Keratinocyte (primary cell): ENCODE data around the gene FBXO10. TPM values are rescaled to one million over a fixed set of nuclear protein-coding genes. Genes with fewer than 3 reads are reported as not detected.

ENCODE experiments used
- DNase-seq: peaks from one replicate; pipeline ENCODE4 v3.0.0-alpha.2; 2011; ENCODE audit warnings: low read depth, missing footprints, low spot score
- FAIRE-seq: peaks from 2 replicates; lab custom pipeline; 2011; peaks lifted over from hg19 to GRCh38; lab: Jason Lieb, UNC
- H2AFZ ChIP-seq: 2 replicates; pipeline ENCODE4 v1.6.0; 2012; ENCODE audit warnings: low read length, control low read depth, inconsistent platforms; ENCODE audit not compliant: control insufficient read depth
- H3K27ac ChIP-seq: 2 replicates; pipeline ENCODE4 v1.5.1; 2011; ENCODE audit warnings: low read length; ENCODE audit not compliant: control insufficient read depth, insufficient read depth
- H3K27me3 ChIP-seq: 3 replicates; pipeline ENCODE4 v1.6.0; 2011; ENCODE audit warnings: low read length; ENCODE audit not compliant: control insufficient read depth, insufficient read depth; ENCODE audit errors: extremely low read depth
- H3K36me3 ChIP-seq, 2 experiments: 2 replicates in 1 of 2; 3 replicates in 1 of 2; pipeline ENCODE4 v1.5.1; 2011; ENCODE audit warnings: low read length in 2 of 2, mild to moderate bottlenecking in 1 of 2; ENCODE audit not compliant: control insufficient read depth in 2 of 2, insufficient read depth in 2 of 2; ENCODE audit errors: extremely low read depth in 1 of 2
- H3K4me1 ChIP-seq: 3 replicates; pipeline ENCODE4 v1.5.1; 2011; ENCODE audit warnings: low read length; ENCODE audit not compliant: control insufficient read depth, insufficient read depth; ENCODE audit errors: extremely low read depth
- H3K4me2 ChIP-seq: 3 replicates; pipeline ENCODE4 v1.6.0; 2011; ENCODE audit warnings: low read depth, low read length; ENCODE audit not compliant: control insufficient read depth, insufficient read depth; ENCODE audit errors: extremely low read depth
- H3K4me3 ChIP-seq, 3 experiments: fragments of 200-600 bp in 1 of 3; sonication (generic) in 1 of 3; 2 replicates in 2 of 3; 3 replicates in 1 of 3; pipeline ENCODE4 v1.5.1; 2011 to 2016; ENCODE audit warnings: low read length in 3 of 3, mild to moderate bottlenecking in 3 of 3, control low read depth in 2 of 3, inconsistent platforms in 1 of 3, low read depth in 1 of 3, mixed read lengths in 1 of 3, mixed run types in 1 of 3, moderate library complexity in 1 of 3; ENCODE audit not compliant: control insufficient read depth in 2 of 3, insufficient read depth in 2 of 3; ENCODE audit errors: extremely low read depth in 1 of 3
- H3K79me2 ChIP-seq: 2 replicates; pipeline ENCODE4 v1.6.0; 2012; ENCODE audit warnings: low read length; ENCODE audit not compliant: control insufficient read depth, insufficient read depth
- H3K9ac ChIP-seq: 3 replicates; pipeline ENCODE4 v1.6.0; 2011; ENCODE audit warnings: low read length; ENCODE audit not compliant: control insufficient read depth, insufficient read depth; ENCODE audit errors: extremely low read depth
- H3K9me1 ChIP-seq: 3 replicates; pipeline ENCODE4 v1.6.0; 2011; ENCODE audit warnings: low read length; ENCODE audit not compliant: control insufficient read depth, insufficient read depth; ENCODE audit errors: extremely low read depth
- H3K9me3 ChIP-seq: 2 replicates; pipeline ENCODE4 v1.5.1; 2012; ENCODE audit warnings: low read depth, low read length; ENCODE audit not compliant: control insufficient read depth
- H4K20me1 ChIP-seq: 3 replicates; pipeline ENCODE4 v1.6.0; 2011; ENCODE audit warnings: low read length; ENCODE audit not compliant: control insufficient read depth, insufficient read depth; ENCODE audit errors: extremely low read depth
- EZH2 ChIP-seq: IDR thresholded peaks from one replicate; pipeline ENCODE4 v1.6.1; 2012; ENCODE audit warnings: inconsistent platforms, mild to moderate bottlenecking, low read length, moderate library complexity
- dilution Hi-C: fragments of 300-500 bp; cut with MboI; formaldehyde crosslinking; loops from one replicate; pipeline ENCODE4 v1.7.0; 2020; ENCODE audit warnings: low sequenced_read_pairs; ENCODE audit not compliant: extremely low pct_ligation_motif_present
- polyA plus RNA-seq, 5 experiments: library from polyadenylated mRNA; depleted of rRNA in 3 of 5; stranded (reverse) in 3 of 5; stranded (forward) in 1 of 5; unstranded in 1 of 5; fragments of >200 nt; gene quantifications; 1 replicate in 1 of 5; 2 replicates in 3 of 5; 3 replicates in 1 of 5; pipeline versions ENCODE4 v1.2.1 to v1.2.3, GENCODE V29; 2011 to 2012; ENCODE audit warnings: missing spikeins in 2 of 5, low read depth in 1 of 5, low replicate concordance in 1 of 5
- TF ChIP-seq, protein P1 (sequence below), 3 experiments: IDR thresholded peaks in 1 of 3; conservative IDR thresholded peaks in 1 of 3; optimal IDR thresholded peaks in 1 of 3; 2 replicates in 2 of 3; 3 replicates in 1 of 3; pipeline versions ENCODE3 to v1.5.1; 2011; ENCODE audit warnings: low read length in 3 of 3, mild to moderate bottlenecking in 3 of 3, moderate library complexity in 2 of 3, control low read depth in 1 of 3, inconsistent platforms in 1 of 3; ENCODE audit not compliant: insufficient read depth in 2 of 3; ENCODE audit errors: extremely low read depth in 1 of 3

Gene FBXO10
- polyA plus RNA-seq, 1 donor (not counting 4 experiments of a cell fraction or from before 2014, with no cell fraction given): 4.1 TPM

DNA sequence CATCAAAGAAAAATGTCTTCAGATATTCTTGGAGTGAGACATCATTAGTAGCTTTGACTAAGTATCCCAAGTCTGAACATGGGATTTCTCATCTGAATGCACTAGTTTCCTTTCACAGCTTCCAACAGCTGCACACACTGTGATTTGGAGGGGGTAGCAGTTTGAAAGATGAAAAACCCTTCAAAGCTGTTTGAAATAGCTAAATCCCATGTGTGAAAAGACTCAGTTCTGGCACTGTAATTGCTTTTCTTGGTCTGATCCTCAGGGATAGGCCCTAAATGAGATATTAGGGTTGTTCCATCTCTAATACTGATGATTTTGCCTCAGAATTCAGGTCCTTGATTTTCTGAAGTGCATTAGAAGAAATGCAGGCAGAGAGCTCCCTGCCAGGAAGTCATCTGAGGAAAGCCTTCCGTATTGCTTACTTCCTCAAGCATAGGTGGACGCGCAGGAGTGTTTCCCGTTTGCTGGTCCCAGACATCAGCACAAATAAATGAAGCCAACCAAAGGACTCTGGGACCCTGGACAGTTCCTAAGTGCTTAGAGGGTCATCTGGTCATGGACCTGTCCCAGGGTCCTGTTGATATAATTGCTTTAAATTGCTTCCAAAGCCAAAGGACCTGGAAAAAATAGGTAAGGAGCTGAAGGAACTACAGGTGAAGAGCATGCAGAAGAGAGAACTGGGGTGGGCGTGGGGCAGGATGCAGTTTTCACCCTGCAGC is 49.0 kb upstream of the FBXO10 start:
- Histone ChIP-seq H3K9me1 (no peaks in the 10 kb centered on the region), H3K9me3 (no peaks in the 10 kb centered on the region), H3K4me1 (no peaks in the 10 kb centered on the region), H3K27ac (no peak overlapping the region), H3K79me2 (no peaks in the 10 kb centered on the region), H3K36me3 (no peaks in the 10 kb centered on the region), H4K20me1 (no peaks in the 10 kb centered on the region), H2AFZ (no peak overlapping the region), H3K9ac (no peak overlapping the region), H3K27me3 (no peaks in the 10 kb centered on the region), H3K4me2 (no peak overlapping the region), H3K4me3 (no peak overlapping the region)
- FAIRE-seq (no peak), DNase-seq (no peak)
- dilution Hi-C loops: no loop called here
- TF ChIP-seq EZH2: no peak
- TF ChIP-seq, protein P1, sequence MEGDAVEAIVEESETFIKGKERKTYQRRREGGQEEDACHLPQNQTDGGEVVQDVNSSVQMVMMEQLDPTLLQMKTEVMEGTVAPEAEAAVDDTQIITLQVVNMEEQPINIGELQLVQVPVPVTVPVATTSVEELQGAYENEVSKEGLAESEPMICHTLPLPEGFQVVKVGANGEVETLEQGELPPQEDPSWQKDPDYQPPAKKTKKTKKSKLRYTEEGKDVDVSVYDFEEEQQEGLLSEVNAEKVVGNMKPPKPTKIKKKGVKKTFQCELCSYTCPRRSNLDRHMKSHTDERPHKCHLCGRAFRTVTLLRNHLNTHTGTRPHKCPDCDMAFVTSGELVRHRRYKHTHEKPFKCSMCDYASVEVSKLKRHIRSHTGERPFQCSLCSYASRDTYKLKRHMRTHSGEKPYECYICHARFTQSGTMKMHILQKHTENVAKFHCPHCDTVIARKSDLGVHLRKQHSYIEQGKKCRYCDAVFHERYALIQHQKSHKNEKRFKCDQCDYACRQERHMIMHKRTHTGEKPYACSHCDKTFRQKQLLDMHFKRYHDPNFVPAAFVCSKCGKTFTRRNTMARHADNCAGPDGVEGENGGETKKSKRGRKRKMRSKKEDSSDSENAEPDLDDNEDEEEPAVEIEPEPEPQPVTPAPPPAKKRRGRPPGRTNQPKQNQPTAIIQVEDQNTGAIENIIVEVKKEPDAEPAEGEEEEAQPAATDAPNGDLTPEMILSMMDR (optimal IDR thresholded peaks at IDR 0.05 in 1 of 3, IDR thresholded peaks at IDR 0.05 in 1 of 3, conservative IDR thresholded peaks at IDR 0.05 in 1 of 3; ENCODE audit: extremely low read depth in 1 of 3, insufficient read depth in 2 of 3, low read length in 3 of 3): no peak

DNA sequence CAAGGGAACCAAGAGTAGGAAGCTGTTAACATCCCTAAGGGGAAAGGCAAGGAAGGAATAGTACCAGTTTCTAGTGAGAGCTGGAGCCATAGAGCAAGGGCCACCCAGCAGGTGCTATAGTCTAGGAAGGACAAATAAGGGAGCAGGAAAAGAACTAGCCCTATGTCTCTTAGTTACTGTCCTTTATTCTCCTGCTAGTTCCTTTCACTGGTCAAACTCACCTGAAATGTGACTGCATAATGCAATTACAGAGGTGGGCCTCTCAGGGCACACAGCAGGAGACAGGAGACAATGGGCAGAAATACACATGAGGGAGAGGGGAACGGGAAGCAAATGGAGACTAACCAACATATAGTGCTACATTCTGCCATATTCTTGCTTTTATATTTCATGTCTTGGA is 47.9 kb upstream of the FBXO10 start:
- H3K27me3 ChIP-seq: no peaks in the 10 kb centered on the region
- no peaks in the 10 kb centered on the region for H3K36me3 ChIP-seq
- H3K79me2 ChIP-seq: no peaks in the 10 kb centered on the region
- no peak for TF ChIP-seq EZH2
- TF ChIP-seq, protein P1 (optimal IDR thresholded peaks at IDR 0.05 in 1 of 3, IDR thresholded peaks at IDR 0.05 in 1 of 3, conservative IDR thresholded peaks at IDR 0.05 in 1 of 3; ENCODE audit: extremely low read depth in 1 of 3, insufficient read depth in 2 of 3, low read length in 3 of 3): no peak
- H4K20me1 ChIP-seq: no peaks in the 10 kb centered on the region
- H3K4me3 ChIP-seq: no peak overlapping the region
- H3K9ac ChIP-seq: no peak overlapping the region
- FAIRE-seq (no peak), DNase-seq (no peak)
- H2AFZ ChIP-seq: no peak overlapping the region
- H3K4me2 ChIP-seq: no peak overlapping the region
- H3K4me1 ChIP-seq: no peaks in the 10 kb centered on the region
- H3K9me1 ChIP-seq: no peaks in the 10 kb centered on the region
- dilution Hi-C loops: no loop called here
- H3K27ac ChIP-seq: no peak overlapping the region
- H3K9me3 ChIP-seq: no peaks in the 10 kb centered on the region
